IMR-90 (cell line): ENCODE data around the gene HOXD3. TPM values are rescaled to one million over a fixed set of nuclear protein-coding genes. Genes with fewer than 3 reads are reported as not detected.
A peak's percentile ranks its signal among the peaks of the same experiment; 100 is the strongest.

Source experiments
- ATAC-seq: fragments of 200-7000 bp; cut with Tn5 transposase; 2 replicates; pipeline ENCODE4 v1.9.1; 2020; ENCODE audit warnings: low read depth, mild to moderate bottlenecking, moderate library complexity
- BruUV-seq: library from RNA; stranded (reverse); fragments of 400-500 nt; replicated peaks from 2 replicates; lab custom pipeline; 2021; lab: Mats Ljungman, UMichigan
- CTCF ChIA-PET: fragments of 300-600 bp; formaldehyde crosslinking; extraction: SDS; loops from one replicate; lab custom pipeline; 2021; ENCODE audit warnings: antibody characterized with exemption; lab: Yijun Ruan, JAX
- POLR2A ChIA-PET: fragments of 300-600 bp; sonication (Branson Sonifier 250); formaldehyde crosslinking; loops from one replicate; lab custom pipeline; 2022; ENCODE audit warnings: antibody characterized with exemption; ENCODE audit not compliant: unreplicated experiment; lab: Charles Lee
- DNase-seq: peaks from one replicate; pipeline ENCODE4 v3.0.0; 2013
- H2AFZ ChIP-seq: replicated peaks from 2 replicates; pipeline ENCODE3; 2013; ENCODE audit warnings: low read length, mild to moderate bottlenecking; ENCODE audit not compliant: poor library complexity
- H2AK5ac ChIP-seq: 2 replicates; pipeline ENCODE4 v1.6.1; 2013; ENCODE audit warnings: low read depth, low read length, inconsistent platforms
- H2AK9ac ChIP-seq: replicated peaks from 2 replicates; pipeline ENCODE3; 2013; ENCODE audit warnings: mild to moderate bottlenecking, low read depth, low read length, moderate library complexity; ENCODE audit not compliant: poor library complexity
- H2BK120ac ChIP-seq: 2 replicates; pipeline ENCODE4 v1.6.1; 2013; ENCODE audit warnings: low read depth, low read length, inconsistent platforms
- H2BK15ac ChIP-seq: 3 replicates; pipeline ENCODE4 v1.6.1; 2013; ENCODE audit warnings: low read depth, low read length, inconsistent platforms
- H2BK20ac ChIP-seq: 2 replicates; pipeline ENCODE4 v1.6.1; 2013; ENCODE audit warnings: low read depth, mild to moderate bottlenecking, inconsistent platforms, low read length, moderate library complexity
- H2BK5ac ChIP-seq: 2 replicates; pipeline ENCODE4 v1.6.1; 2013; ENCODE audit warnings: mild to moderate bottlenecking, low read depth, low read length, inconsistent platforms; ENCODE audit not compliant: poor library complexity, severe bottlenecking
- H3K14ac ChIP-seq: replicated peaks from 2 replicates; pipeline ENCODE4 v1.6.1; 2013; ENCODE audit warnings: low read depth, low read length, inconsistent platforms
- H3K18ac ChIP-seq: 2 replicates; pipeline ENCODE4 v1.6.1; 2013; ENCODE audit warnings: low read depth, low read length, control low read depth
- H3K23ac ChIP-seq: 2 replicates; pipeline ENCODE4 v1.6.1; 2013; ENCODE audit warnings: low read depth, low read length, inconsistent platforms
- H3K27ac ChIP-seq: 2 replicates; pipeline ENCODE4 v1.5.1; 2013; ENCODE audit warnings: mild to moderate bottlenecking, control low read depth, low read length; ENCODE audit not compliant: insufficient read depth
- H3K27me3 ChIP-seq: 2 replicates; pipeline ENCODE4 v1.6.1; 2013; ENCODE audit warnings: low read length; ENCODE audit not compliant: control insufficient read depth, insufficient read depth
- H3K36me3 ChIP-seq: 2 replicates; pipeline ENCODE4 v1.6.1; 2013; ENCODE audit warnings: low read length, mixed read lengths; ENCODE audit not compliant: control insufficient read depth, insufficient read depth
- H3K4ac ChIP-seq: 2 replicates; pipeline ENCODE4 v1.6.1; 2013; ENCODE audit warnings: low read depth, low read length, inconsistent platforms
- H3K4me1 ChIP-seq: 2 replicates; pipeline ENCODE4 v1.6.1; 2013; ENCODE audit warnings: low read length, mixed read lengths; ENCODE audit not compliant: control insufficient read depth, insufficient read depth
- H3K4me2 ChIP-seq: 2 replicates; pipeline ENCODE4 v1.6.1; 2013; ENCODE audit warnings: low read depth, mild to moderate bottlenecking, control low read depth, low read length, moderate library complexity
- H3K4me3 ChIP-seq: 2 replicates; pipeline ENCODE4 v1.5.1; 2013; ENCODE audit warnings: low read depth, mild to moderate bottlenecking, control low read depth, low read length, moderate library complexity; ENCODE audit not compliant: insufficient read depth
- H3K56ac ChIP-seq: 2 replicates; pipeline ENCODE4 v1.6.1; 2013; ENCODE audit warnings: low read length, inconsistent platforms; ENCODE audit not compliant: insufficient read depth; ENCODE audit errors: extremely low read depth
- H3K79me1 ChIP-seq, 2 experiments: 2 replicates each; pipeline ENCODE4 v1.6.1; 2013; ENCODE audit warnings: low read length in 2 of 2, inconsistent platforms in 1 of 2, low read depth in 1 of 2
- H3K9ac ChIP-seq: 2 replicates; pipeline ENCODE4 v1.6.1; 2013; ENCODE audit warnings: low read depth, low read length, control low read depth
- H3K9me1 ChIP-seq: 2 replicates; pipeline ENCODE4 v1.6.1; 2013; ENCODE audit warnings: low read length, inconsistent platforms; ENCODE audit not compliant: insufficient read depth
- H3K9me3 ChIP-seq: 2 replicates; pipeline ENCODE4 v1.6.1; 2013; ENCODE audit warnings: low read length; ENCODE audit not compliant: control insufficient read depth, insufficient read depth
- H4K20me1 ChIP-seq: 2 replicates; pipeline ENCODE4 v1.6.1; 2013; ENCODE audit warnings: low read length, inconsistent platforms; ENCODE audit not compliant: insufficient read depth
- H4K5ac ChIP-seq: 2 replicates; pipeline ENCODE4 v1.6.1; 2013; ENCODE audit warnings: mild to moderate bottlenecking, low read depth, low read length, control low read depth
- H4K8ac ChIP-seq, 2 experiments: 2 replicates each; pipeline ENCODE4 v1.6.1; 2013; ENCODE audit warnings: low read depth in 2 of 2, low read length in 2 of 2, control low read depth in 1 of 2, inconsistent platforms in 1 of 2
- H4K91ac ChIP-seq: 2 replicates; pipeline ENCODE4 v1.6.1; 2013; ENCODE audit warnings: low read depth, low read length, inconsistent platforms; ENCODE audit not compliant: insufficient read depth
- CEBPB ChIP-seq: IDR thresholded peaks from 2 replicates; pipeline ENCODE4 v1.6.1; 2012; ENCODE audit warnings: low read depth, low read length, improper control_type of control experiment
- CHD1 ChIP-seq: IDR thresholded peaks from 2 replicates; pipeline ENCODE4 v1.6.1; 2012; ENCODE audit warnings: low read depth, low read length, improper control_type of control experiment
- RAD21 ChIP-seq: IDR thresholded peaks from 2 replicates; pipeline ENCODE4 v1.6.1; 2012; ENCODE audit warnings: low read length, improper control_type of control experiment
- WGBS, 2 experiments: methylation state at CpG; one replicate each; pipeline versions ENCODE4 v1.1.5 to v1.1.7; 2013; ENCODE audit warnings: missing lambda C conversion rate in 2 of 2; ENCODE audit not compliant: insufficient read length in 1 of 2; ENCODE audit errors: extremely low coverage in 2 of 2; 5-methylcytosine and 5-hydroxymethylcytosine counted together
- dilution Hi-C: fragments of 300-500 bp; cut with HindIII; formaldehyde crosslinking; loops from one replicate; pipeline ENCODE4 v1.14.3; 2018; ENCODE audit warnings: low sequenced_read_pairs; ENCODE audit not compliant: unreplicated experiment
- in situ Hi-C: fragments of 300-500 bp; cut with MboI; formaldehyde crosslinking; loops from 3 replicates; pipeline ENCODE4 v1.14.3; 2019; ENCODE audit warnings: low sequenced_read_pairs, inconsistent platforms, mixed read lengths
- intact Hi-C: fragments of 100-400 bp; cut with micrococcal nuclease; formaldehyde crosslinking; loops from 2 replicates; pipeline ENCODE4 v1.10.0; 2022
- polyA plus RNA-seq, 3 experiments: library from polyadenylated mRNA; depleted of rRNA; stranded (reverse); fragments of >200 nt; gene quantifications; 2 replicates each; pipeline ENCODE4 v1.2.3, GENCODE V29; 2012; ENCODE audit warnings: low replicate concordance in 1 of 3
- total RNA-seq: library from RNA; depleted of rRNA; stranded (reverse); fragments of >200 nt; gene quantifications from 2 replicates; pipeline ENCODE4 v1.2.3, GENCODE V29; 2012
- TF ChIP-seq, protein P1 (sequence below): fragments of 150-350 bp; IDR thresholded peaks from 2 replicates; pipeline ENCODE4 v1.6.1; 2017; ENCODE audit warnings: mild to moderate bottlenecking, antibody characterized with exemption, low read length, low read depth
- TF ChIP-seq, protein P2 (sequence below): fragments of 150-350 bp; IDR thresholded peaks from 2 replicates; pipeline ENCODE4 v1.6.1; 2016; ENCODE audit warnings: low read depth, mild to moderate bottlenecking, low read length, moderate library complexity, borderline replicate concordance

The HOXD3 gene
- total and polyA plus RNA-seq, 2 of the 4 experiments (the other 2 are of a cell fraction): not detected

DNA sequence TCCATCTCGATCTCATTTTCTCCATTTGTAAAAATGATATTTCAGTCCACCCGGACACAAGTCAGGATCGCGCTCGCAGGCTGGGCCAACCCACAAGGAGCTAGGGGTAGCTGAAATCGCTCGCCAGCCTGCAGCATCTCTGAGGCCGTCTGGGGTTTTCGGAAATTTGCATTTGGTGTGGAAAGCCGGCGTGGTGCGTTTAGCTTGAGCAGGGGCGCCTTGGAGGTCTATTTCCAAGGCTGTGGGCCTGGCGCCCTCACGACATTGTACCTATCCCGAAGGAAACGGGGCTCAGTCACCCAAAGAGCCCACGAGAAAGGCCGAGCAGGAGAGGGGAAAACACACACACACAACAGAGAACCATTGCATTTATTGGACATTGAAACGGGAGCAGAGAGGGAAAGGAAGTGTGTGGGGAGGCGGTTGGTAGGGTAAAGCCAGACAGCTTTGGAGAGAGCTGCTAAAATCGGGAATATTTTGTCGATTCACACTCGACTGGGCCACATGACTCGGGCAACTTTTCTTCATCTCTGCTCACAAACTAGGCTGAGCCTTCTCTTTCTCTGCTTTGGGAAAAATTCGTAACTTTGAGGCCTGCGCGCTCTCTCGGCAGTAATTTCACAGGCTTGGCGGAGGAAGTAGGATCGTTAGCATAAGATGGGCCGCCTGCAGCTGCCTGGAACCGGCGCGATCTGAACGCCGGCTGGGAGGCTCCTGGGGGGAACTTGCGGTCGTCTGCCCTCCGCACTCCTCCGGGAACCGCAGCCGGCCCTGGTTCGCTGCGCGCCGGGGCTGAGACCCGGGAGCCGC lies 28.7 kb upstream of the HOXD3 start:
- dilution Hi-C loops: no loop called here
- Histone ChIP-seq H2BK120ac (no peak overlapping the region), H3K27ac (no peak overlapping the region), H3K4ac (no peak overlapping the region), H3K9me3 (no peaks in the 10 kb centered on the region; the same call in 1 of the 2 replicates), H3K14ac (no peak overlapping the region), H2BK20ac (no peak overlapping the region), H3K79me1 (no peaks in the 10 kb centered on the region), H2BK5ac (no peak overlapping the region), H2BK15ac (no peak overlapping the region), H3K9ac (no peak overlapping the region), H3K4me1 (no peaks in the 10 kb centered on the region), H3K56ac (no peak overlapping the region), H4K5ac (no peak overlapping the region), H2AK9ac (no peak overlapping the region), H2AFZ (peak overlapping the region; percentile 34), H3K27me3 (peaks cover 87% of the 10 kb centered on the region), H2AK5ac (no peak overlapping the region), H4K20me1 (no peaks in the 10 kb centered on the region; the same call in 1 of the 2 replicates), H3K18ac (no peak overlapping the region), H3K4me3 (no peak overlapping the region), H4K8ac (no peak overlapping the region), H3K23ac (no peak overlapping the region; the same call in 1 of the 2 replicates), H4K91ac (no peak overlapping the region), H3K36me3 (no peaks in the 10 kb centered on the region), H3K4me2 (no peak overlapping the region), H3K9me1 (no peaks in the 10 kb centered on the region)
- intact Hi-C loops: no loop called here
- 0% methylated on average over 1 of the region's 49 CpGs; no CpG with 5 or more reads in 1 of the 2 experiments for WGBS, 2 experiments
- in situ Hi-C loops: loop anchor here (5.0 to 10.0 kb wide), 4 partner anchors 326 to 1026 kb away; no protein-coding TSS in a partner anchor
- TF ChIP-seq, protein P1, sequence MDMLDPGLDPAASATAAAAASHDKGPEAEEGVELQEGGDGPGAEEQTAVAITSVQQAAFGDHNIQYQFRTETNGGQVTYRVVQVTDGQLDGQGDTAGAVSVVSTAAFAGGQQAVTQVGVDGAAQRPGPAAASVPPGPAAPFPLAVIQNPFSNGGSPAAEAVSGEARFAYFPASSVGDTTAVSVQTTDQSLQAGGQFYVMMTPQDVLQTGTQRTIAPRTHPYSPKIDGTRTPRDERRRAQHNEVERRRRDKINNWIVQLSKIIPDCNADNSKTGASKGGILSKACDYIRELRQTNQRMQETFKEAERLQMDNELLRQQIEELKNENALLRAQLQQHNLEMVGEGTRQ: no peak
- TF ChIP-seq RAD21: no peak
- no peak for TF ChIP-seq CEBPB
- TF ChIP-seq, protein P2, sequence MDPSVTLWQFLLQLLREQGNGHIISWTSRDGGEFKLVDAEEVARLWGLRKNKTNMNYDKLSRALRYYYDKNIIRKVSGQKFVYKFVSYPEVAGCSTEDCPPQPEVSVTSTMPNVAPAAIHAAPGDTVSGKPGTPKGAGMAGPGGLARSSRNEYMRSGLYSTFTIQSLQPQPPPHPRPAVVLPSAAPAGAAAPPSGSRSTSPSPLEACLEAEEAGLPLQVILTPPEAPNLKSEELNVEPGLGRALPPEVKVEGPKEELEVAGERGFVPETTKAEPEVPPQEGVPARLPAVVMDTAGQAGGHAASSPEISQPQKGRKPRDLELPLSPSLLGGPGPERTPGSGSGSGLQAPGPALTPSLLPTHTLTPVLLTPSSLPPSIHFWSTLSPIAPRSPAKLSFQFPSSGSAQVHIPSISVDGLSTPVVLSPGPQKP: no peak
- no peak for TF ChIP-seq CHD1
- POLR2A ChIA-PET: no interaction called here
- no peak for DNase-seq
- CTCF ChIA-PET: interaction anchor here (0.6 to 3.7 kb wide), 9 partner anchors 323 to 1033 kb away, joined by 3 to 22 read pairs (median 5); no protein-coding TSS in a partner anchor
- BruUV-seq: no TSS peak
- ATAC-seq: no peak
